Body of pancreas (tissue), 4 donors: ENCODE measurements around the gene PACSIN2. TPM values are rescaled to one million over a fixed set of nuclear protein-coding genes. Genes with fewer than 3 reads are reported as not detected.
"Not testable (repeated sequence)": the region's sequence is repeated elsewhere in the genome, so short reads cannot be mapped to it uniquely, and the experiment has no call there.

Source experiments
- ATAC-seq: fragments of 150-250 bp; one replicate; pipeline ENCODE4 v1.9.1; 2016
- DNase-seq, 4 donors: peaks; one replicate each; pipeline ENCODE4 v3.0.0-alpha.2; 2019
- H3K27ac ChIP-seq, 4 donors: fragments of 200-600 bp; sonication (generic); 1 replicate in 3 of 4; 2 replicates in 1 of 4; pipeline versions ENCODE4 v1.5.1 to v1.6.1; 2016 to 2019; ENCODE audit warnings: mild to moderate bottlenecking in 1 of 4, mixed read lengths in 1 of 4, moderate library complexity in 1 of 4
- H3K27me3 ChIP-seq, 2 donors: fragments of 200-600 bp; sonication (generic); one replicate each; pipeline ENCODE4 v1.6.0; 2016; ENCODE audit warnings: mild to moderate bottlenecking in 1 of 2
- H3K36me3 ChIP-seq, 2 donors: fragments of 200-600 bp; sonication (generic); replicated peaks in 1 of 2; 2 replicates each; pipeline ENCODE4 v1.5.1; 2016; ENCODE audit warnings: low read depth in 2 of 2; ENCODE audit not compliant: insufficient read depth in 1 of 2
- H3K4me1 ChIP-seq: fragments of 200-600 bp; sonication (generic); one replicate; pipeline ENCODE4 v1.6.0; 2016
- H3K4me3 ChIP-seq, 2 donors: fragments of 200-600 bp; sonication (generic); 1 replicate in 1 of 2; 2 replicates in 1 of 2; pipeline ENCODE4 v1.5.1; 2016 to 2019
- H3K9me3 ChIP-seq, 3 donors: fragments of 200-600 bp; sonication (generic); 1 replicate in 2 of 3; 2 replicates in 1 of 3; pipeline ENCODE4 v1.5.1; 2016
- POLR2A ChIP-seq, 3 donors: fragments of 450-650 bp; IDR thresholded peaks; one replicate each; pipeline ENCODE4 v1.6.1; 2016; ENCODE audit warnings: antibody characterized with exemption in 3 of 3, mild to moderate bottlenecking in 2 of 3
- WGBS, 2 donors: methylation state at CpG; one replicate each; pipeline ENCODE4 v1.1.5; 2017; 5-methylcytosine and 5-hydroxymethylcytosine counted together
- intact Hi-C: fragments of 100-400 bp; cut with DNase I; formaldehyde crosslinking; loops from one replicate; pipeline ENCODE4 v1.15.1; 2023
- total RNA-seq, 2 donors: library from RNA; depleted of rRNA; stranded (reverse); fragments of >200 nt; gene quantifications; one replicate each; pipeline ENCODE4 v1.1.0, GENCODE V29; 2016
- TF ChIP-seq, protein P1 (sequence below), 7 experiments: fragments of 450-650 bp in 4 of 7; fragments of 200-600 bp in 3 of 7; sonication (generic) in 3 of 7; IDR thresholded peaks; one replicate each; pipeline ENCODE4 v1.5.1; 2016 to 2019; ENCODE audit warnings: antibody characterized with exemption in 7 of 7

Gene PACSIN2
- total RNA-seq, 2 donors from 2014 or later, result 117 to 118 TPM

DNA sequence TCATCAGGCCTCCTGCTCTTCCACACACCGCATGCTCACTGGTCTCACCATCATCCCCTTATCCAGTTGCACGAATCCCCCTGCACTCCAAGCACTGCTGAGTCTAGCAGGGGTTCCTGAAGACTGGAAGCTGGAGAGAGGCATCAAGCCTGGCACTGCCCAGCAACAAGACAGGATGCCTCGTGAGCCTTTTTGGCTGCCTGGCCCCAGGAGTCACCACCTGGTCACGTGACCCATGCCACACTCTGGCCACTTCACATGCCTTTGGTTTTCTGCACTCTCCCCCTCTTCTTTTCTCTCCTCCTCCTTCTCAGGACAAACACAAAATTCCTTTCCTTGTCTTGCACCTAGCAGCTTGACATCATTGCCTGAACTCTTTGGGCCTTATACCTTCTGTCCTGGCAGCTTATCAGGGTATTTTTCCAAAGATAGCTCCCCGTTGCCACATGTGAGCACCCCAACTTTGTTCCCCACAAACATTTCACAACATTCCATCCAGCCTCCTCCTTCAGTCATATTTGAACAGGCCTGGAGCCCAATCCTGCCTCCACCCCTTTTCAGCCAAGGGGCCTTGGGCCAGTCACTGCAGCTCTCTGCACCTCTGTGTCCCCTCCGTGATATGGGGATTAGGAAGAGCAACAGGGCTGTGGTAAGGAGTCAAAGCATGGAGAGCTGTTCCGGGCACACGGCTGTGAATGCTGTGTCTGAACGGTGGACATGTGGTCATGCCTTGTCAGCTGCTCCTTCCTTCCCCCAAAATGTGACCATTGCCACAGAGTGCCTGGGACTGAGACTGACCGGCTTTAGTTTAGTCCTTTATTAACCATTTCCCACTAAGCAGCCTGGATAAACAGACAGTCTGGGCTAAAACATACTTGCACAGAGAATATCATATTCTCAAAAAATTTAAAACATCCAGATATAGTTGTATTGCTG is 2.8 kb upstream of the PACSIN2 start:
- no peaks in the 10 kb centered on the region for H3K27me3 ChIP-seq
- H3K4me3 ChIP-seq, result no peak overlapping the region
- no peak for TF ChIP-seq POLR2A (IDR thresholded peaks at IDR 0.05)
- TF ChIP-seq, protein P1, sequence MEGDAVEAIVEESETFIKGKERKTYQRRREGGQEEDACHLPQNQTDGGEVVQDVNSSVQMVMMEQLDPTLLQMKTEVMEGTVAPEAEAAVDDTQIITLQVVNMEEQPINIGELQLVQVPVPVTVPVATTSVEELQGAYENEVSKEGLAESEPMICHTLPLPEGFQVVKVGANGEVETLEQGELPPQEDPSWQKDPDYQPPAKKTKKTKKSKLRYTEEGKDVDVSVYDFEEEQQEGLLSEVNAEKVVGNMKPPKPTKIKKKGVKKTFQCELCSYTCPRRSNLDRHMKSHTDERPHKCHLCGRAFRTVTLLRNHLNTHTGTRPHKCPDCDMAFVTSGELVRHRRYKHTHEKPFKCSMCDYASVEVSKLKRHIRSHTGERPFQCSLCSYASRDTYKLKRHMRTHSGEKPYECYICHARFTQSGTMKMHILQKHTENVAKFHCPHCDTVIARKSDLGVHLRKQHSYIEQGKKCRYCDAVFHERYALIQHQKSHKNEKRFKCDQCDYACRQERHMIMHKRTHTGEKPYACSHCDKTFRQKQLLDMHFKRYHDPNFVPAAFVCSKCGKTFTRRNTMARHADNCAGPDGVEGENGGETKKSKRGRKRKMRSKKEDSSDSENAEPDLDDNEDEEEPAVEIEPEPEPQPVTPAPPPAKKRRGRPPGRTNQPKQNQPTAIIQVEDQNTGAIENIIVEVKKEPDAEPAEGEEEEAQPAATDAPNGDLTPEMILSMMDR (IDR thresholded peaks at IDR 0.05), result no peak
- WGBS, 2 donors, result 73 to 74% methylated on average over 8 to 10 of the region's 10 CpGs
- ATAC-seq (no peak), DNase-seq (no peak)
- H3K4me1 ChIP-seq, result peaks cover 30% of the 10 kb centered on the region
- H3K27ac ChIP-seq, result peak overlapping the region in 2 of 4 donors; percentile 10 to 29
- no peaks in the 10 kb centered on the region for H3K9me3 ChIP-seq
- H3K36me3 ChIP-seq, result no peaks in the 10 kb centered on the region
- intact Hi-C loops, result no loop called here

DNA sequence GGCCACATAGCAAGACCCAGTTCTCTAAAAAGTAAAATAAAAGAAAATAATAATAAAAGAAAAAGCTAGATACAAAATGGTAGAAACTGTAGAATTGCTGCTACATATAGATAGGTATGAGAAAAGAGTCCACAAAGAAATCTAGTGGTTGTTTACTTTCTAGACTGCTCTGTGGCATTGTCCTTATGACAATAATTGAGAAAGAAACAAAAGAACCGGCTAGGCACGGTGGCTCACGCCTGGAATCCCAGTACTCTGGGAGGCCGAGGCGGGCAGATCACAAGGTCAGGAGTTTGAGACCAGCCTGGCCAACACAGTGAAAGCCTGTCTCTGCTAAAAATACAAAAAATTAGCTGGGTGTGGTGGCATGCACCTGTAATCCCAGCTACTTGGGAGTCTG is 1.2 kb upstream of the PACSIN2 start:
- H3K9me3 ChIP-seq, ATAC-seq: not testable (repeated sequence)
- H3K27ac ChIP-seq, result peak overlapping the region in 1 of 4 donors; percentile 87

DNA sequence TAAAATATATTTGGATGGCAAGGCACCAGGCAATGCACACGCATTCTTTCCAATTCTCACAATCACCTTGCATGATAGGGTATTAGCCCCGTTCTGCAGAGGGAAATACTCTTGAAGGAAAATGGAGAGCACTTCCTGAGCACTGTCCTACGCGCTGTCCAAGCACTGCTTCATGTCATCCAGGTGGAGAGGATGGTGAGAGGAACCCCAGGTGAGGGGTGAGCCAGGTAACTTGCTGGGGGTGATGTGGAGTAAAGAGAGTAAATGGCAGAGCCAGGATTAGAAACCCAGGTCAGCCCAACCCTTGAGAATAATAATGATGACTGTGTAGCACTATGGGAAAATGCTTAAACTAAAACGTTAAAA is 711 bp upstream of the PACSIN2 start:
- WGBS, 2 donors, result 9% methylated on average over 5 of the region's 5 CpGs
- Histone ChIP-seq H3K9me3 (no peaks in the 10 kb centered on the region), H3K4me3 (peak overlapping the region in 1 of 2 donors; percentile 15), H3K27ac (peak overlapping the region in 3 of 4 donors; percentile 84 to 92 (median 87)), H3K4me1 (peaks cover 51% of the 10 kb centered on the region), H3K27me3 (no peaks in the 10 kb centered on the region), H3K36me3 (no peaks in the 10 kb centered on the region)
- ATAC-seq (peak; percentile 1), DNase-seq (no peak)
- TF ChIP-seq POLR2A (IDR thresholded peaks at IDR 0.05), result no peak
- TF ChIP-seq, protein P1 (IDR thresholded peaks at IDR 0.05), result no peak
- intact Hi-C loops, result no loop called here

More for the DNA sequence above, 1.2 kb upstream of the PACSIN2 start:
- H3K4me3 ChIP-seq, H3K27me3 ChIP-seq, H3K36me3 ChIP-seq, DNase-seq, intact Hi-C loops: not testable (repeated sequence)
- WGBS, 2 donors, result 65 to 67% methylated on average over 5 of the region's 5 CpGs
- H3K4me1 ChIP-seq, result peaks cover 46% of the 10 kb centered on the region

DNA sequence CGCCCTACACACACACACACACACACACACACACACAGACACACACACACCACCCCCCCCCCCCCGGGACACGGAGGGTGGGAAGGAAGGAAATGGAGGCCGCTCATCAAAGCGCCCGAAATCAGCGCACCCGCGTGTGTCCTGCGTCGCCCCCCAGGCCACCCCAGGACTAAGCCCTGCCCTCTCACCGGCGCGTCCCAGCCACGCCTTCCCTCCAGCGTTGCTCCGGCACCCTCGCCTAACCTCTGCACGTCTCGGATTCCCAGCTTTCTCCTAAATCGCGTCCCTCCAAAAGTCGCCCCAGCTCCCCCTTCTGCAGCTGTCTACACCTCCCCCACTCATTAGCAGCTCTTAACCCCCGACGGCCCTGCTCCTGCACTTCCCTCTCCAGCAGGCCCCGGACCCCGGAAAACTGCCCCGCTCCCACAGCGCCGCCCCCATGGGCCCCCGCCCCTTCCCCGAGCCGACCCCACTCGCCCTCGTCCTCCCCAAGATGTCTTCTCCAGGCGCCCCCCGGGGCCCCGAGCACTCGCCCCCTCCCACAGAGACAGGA is 557 bp downstream of the PACSIN2 start:
- peak; percentile 16 for ATAC-seq
- H3K36me3 ChIP-seq, result no peaks in the 10 kb centered on the region
- peak overlapping the region; percentile 52 to 87 for H3K4me3 ChIP-seq
- intact Hi-C loops, result no loop called here
- 0% methylated on average over 9 to 26 of the region's 39 CpGs for WGBS, 2 donors
- H3K27me3 ChIP-seq, result no peaks in the 10 kb centered on the region
- H3K27ac ChIP-seq, result peak overlapping the region; percentile 84 to 92 (median 86)
- H3K9me3 ChIP-seq, result no peaks in the 10 kb centered on the region
- peaks cover 62% of the 10 kb centered on the region for H3K4me1 ChIP-seq
- no peak for TF ChIP-seq POLR2A (IDR thresholded peaks at IDR 0.05)
- TF ChIP-seq, protein P1 (IDR thresholded peaks at IDR 0.05), result no peak
- peak; percentile 51 to 63 (median 54) for DNase-seq
